ENCODE data around the gene KCNK15. TPM values are rescaled to one million over a fixed set of nuclear protein-coding genes. Genes with fewer than 3 reads are reported as not detected.

The KCNK15 gene
- total and polyA plus RNA-seq, 9 donors, result 0.13 to 0.58 (median 0.36) TPM; not detected in 2

DNA sequence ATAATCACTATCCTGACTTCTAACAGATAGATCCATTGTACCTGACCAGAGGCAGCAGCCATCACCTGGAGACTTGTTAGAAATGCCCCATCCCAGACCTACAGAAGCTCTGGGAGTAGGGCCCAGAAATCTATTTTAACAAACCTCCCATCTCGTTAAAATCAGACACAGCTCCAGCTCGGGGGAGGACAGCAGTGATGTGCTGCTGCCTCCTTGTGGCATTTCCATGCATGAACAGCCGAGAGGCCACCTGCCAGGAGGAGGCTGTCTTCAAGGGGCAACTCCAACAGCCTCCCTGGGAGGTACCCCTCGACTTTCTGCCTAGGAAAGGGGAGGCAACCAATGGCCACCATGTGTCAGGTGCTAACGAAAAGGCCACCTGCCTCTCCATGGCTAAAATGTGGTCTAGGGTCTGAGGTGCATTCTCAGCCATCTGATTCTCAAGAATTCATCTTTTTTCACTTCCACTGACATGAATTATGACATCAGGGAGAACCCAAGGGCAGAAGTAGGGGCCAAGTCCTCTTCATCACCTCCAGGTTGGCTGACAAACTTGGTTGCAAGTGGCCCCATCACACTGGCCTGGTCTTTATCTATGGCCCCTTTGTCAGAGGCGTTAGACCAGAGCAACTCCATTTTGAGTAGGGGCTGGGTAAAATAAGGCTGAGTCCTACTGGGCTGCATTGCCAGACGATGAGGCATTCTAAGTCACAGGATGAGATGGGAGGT is 12.2 kb upstream of the KCNK15 start:
- peaks cover 19% of the 10 kb centered on the region for H3K4me1 ChIP-seq (ENCODE audit: control insufficient read depth, insufficient read depth, low read length)
- no peaks in the 10 kb centered on the region for H3K9me3 ChIP-seq (replicated peaks; ENCODE audit: control insufficient read depth, low read depth, low read length)
- H3K27me3 ChIP-seq (ENCODE audit: control insufficient read depth, insufficient read depth, low read length), result peaks cover 3% of the 10 kb centered on the region
- H3K36me3 ChIP-seq (ENCODE audit: control insufficient read depth, insufficient read depth, low read length), result no peaks in the 10 kb centered on the region
- H3K4me3 ChIP-seq (ENCODE audit: low read length), result no peak overlapping the region
- no peak overlapping the region for H3K27ac ChIP-seq (ENCODE audit: low read length)
- DNase-seq, result peak; percentile 77
- WGBS (ENCODE audit: insufficient coverage), result 34% methylated on average over 5 of the region's 7 CpGs

DNA sequence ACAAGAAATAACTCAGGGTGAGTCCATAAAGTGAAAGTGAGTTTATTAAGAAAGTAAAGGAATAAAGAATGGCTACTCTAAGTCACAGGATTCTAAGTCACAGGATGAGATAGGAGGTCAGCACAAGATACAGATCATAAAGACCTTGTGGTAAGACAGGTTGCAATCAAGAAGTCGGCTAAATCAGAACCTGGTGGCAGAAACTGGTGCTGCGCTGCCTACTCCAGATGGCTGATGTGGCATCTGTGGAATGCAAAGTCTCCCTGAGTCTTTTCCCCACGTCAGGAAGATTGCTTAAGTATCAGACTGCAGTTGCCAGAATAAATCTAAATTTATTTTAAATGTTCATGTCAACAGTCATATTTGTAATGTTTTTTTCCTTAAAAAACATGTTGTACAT is 10.7 kb upstream of the KCNK15 start:
- no peaks in the 10 kb centered on the region for H3K27me3 ChIP-seq (ENCODE audit: control insufficient read depth, insufficient read depth, low read length)
- H3K9me3 ChIP-seq (replicated peaks; ENCODE audit: control insufficient read depth, low read depth, low read length), result no peaks in the 10 kb centered on the region
- H3K4me3 ChIP-seq (ENCODE audit: low read length), result no peak overlapping the region
- no peak for DNase-seq
- H3K36me3 ChIP-seq (ENCODE audit: control insufficient read depth, insufficient read depth, low read length), result no peaks in the 10 kb centered on the region
- H3K4me1 ChIP-seq (ENCODE audit: control insufficient read depth, insufficient read depth, low read length), result peaks cover 15% of the 10 kb centered on the region
- WGBS (ENCODE audit: insufficient coverage), result 20% methylated on average over 1 of the region's 3 CpGs
- H3K27ac ChIP-seq (ENCODE audit: low read length), result no peak overlapping the region

DNA sequence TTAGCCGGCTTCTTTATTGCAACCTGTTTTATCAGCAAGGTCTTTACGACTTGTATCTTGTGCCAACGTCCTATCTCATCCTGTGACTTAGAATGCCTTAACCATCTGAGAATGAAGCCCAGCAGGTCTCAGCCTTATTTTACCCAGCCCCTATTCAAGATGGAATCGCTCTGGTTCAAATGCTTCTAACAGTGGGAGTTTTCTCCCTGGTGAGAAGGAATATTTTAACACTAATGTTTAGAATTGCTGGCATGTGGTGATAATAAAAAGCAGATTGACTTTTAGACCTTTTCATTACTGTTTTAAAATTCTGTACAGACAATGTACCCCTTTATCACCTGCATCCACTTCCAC is 9.9 kb upstream of the KCNK15 start:
- Histone ChIP-seq H3K27me3 (ENCODE audit: control insufficient read depth, insufficient read depth, low read length) (no peaks in the 10 kb centered on the region), H3K4me1 (ENCODE audit: control insufficient read depth, insufficient read depth, low read length) (peaks cover 20% of the 10 kb centered on the region), H3K27ac (ENCODE audit: low read length) (no peak overlapping the region), H3K36me3 (ENCODE audit: control insufficient read depth, insufficient read depth, low read length) (no peaks in the 10 kb centered on the region), H3K4me3 (ENCODE audit: low read length) (no peak overlapping the region), H3K9me3 (replicated peaks; ENCODE audit: control insufficient read depth, low read depth, low read length) (no peaks in the 10 kb centered on the region)
- WGBS (ENCODE audit: insufficient coverage), result 70% methylated on average over 2 of the region's 4 CpGs
- DNase-seq, result no peak

DNA sequence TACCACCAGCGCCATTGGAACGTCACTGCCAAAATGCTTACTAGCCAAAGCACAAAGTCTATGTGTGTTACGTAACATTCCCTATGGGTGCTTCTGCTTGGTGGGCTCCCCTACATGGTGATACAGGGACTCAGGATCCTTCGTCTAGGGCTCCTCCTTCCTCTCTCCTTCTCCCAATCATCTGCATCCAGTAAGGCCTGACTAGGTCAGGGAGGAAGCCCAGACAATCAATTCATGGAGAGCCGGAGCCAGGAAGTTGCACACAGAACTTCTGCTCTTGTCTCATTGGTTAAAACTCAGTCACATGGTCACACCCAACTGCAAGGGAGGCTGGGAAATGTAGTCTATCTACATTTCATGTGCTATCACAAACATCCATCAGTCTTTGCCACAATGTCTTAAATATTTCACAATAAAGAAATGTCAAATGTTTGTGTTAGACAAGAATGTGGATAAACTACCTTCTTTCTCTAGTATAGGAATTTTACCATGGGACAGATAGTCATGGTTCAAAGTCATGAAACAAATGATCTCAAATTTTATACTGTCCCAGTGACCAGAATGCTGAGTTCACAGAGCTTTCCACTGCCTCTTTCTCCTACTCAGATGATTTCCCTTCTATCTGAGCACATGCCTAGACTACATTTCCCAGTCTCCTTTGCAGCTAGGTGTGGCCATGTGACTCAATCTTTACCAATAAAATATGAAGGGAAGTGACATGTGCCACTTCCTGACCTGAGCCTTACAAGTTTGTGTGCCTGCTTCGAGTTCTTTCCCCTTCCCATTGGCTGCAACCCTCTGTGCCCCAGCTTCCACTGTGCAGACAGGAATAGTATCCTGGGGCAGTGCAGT is 9.3 kb upstream of the KCNK15 start:
- H3K27me3 ChIP-seq (ENCODE audit: control insufficient read depth, insufficient read depth, low read length), result no peaks in the 10 kb centered on the region
- no peak overlapping the region for H3K27ac ChIP-seq (ENCODE audit: low read length)
- peak; percentile 93 for DNase-seq
- H3K4me3 ChIP-seq (ENCODE audit: low read length), result no peak overlapping the region
- no peaks in the 10 kb centered on the region for H3K36me3 ChIP-seq (ENCODE audit: control insufficient read depth, insufficient read depth, low read length)
- H3K9me3 ChIP-seq (replicated peaks; ENCODE audit: control insufficient read depth, low read depth, low read length), result no peaks in the 10 kb centered on the region
- peaks cover 19% of the 10 kb centered on the region for H3K4me1 ChIP-seq (ENCODE audit: control insufficient read depth, insufficient read depth, low read length)
- WGBS (ENCODE audit: insufficient coverage), result 42% methylated on average over 5 of the region's 6 CpGs

DNA sequence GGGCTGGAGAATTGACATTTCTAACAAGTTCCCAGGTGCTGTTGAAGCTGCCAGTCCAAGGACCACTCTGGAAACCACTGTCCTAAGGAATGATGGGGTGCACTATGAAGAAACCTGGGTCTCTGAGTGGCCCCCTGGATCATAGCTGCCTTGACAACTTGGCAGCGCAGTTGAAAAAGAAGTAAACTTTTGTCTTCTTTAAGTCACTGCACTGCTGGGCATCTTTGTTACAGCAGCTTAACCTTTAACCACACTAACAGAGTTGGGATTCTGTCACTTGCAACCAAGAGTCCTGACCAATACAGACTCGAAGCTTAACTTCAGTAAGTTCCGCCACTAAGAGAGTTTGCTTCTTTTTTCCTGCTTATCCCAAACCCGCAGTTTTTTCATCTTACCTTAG is 8.5 kb upstream of the KCNK15 start:
- 92% methylated on average over 2 of the region's 4 CpGs for WGBS (ENCODE audit: insufficient coverage)
- peaks cover 14% of the 10 kb centered on the region for H3K4me1 ChIP-seq (ENCODE audit: control insufficient read depth, insufficient read depth, low read length)

DNA sequence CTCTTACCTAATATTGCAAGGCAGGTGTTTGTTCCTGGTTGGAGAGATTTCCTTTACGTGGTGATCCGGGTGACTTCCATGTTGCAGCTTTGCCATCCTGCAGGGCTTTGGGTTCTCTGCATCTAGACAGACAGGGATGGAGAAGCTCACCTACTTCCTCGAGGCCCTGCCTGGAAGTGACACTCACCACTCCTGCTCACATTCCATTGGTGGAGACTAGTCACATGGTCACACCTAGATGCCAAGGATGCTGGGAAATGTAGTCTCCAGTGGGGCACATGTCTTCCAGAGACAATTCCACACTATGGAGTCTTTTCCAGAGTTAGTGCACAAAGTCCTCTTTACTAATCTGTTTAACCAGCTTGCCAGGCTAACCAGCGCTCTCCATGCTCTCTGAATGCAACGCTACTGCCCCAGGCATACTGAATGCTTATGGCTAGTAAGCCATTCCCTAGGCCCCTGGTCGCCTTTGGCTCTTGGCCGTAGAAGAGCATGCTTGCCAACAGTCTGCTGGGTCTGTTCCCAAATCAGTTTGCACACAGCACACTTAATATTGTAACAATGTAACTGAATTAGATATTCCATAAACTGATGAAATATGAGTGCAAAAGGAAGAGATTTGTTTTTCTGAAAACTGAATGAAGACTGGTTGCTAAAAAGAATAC is 6.7 kb upstream of the KCNK15 start:
- Histone ChIP-seq H3K9me3 (replicated peaks; ENCODE audit: control insufficient read depth, low read depth, low read length) (no peaks in the 10 kb centered on the region), H3K36me3 (ENCODE audit: control insufficient read depth, insufficient read depth, low read length) (no peaks in the 10 kb centered on the region), H3K4me3 (ENCODE audit: low read length) (no peak overlapping the region), H3K4me1 (ENCODE audit: control insufficient read depth, insufficient read depth, low read length) (peaks cover 14% of the 10 kb centered on the region), H3K27me3 (ENCODE audit: control insufficient read depth, insufficient read depth, low read length) (peaks cover 3% of the 10 kb centered on the region), H3K27ac (ENCODE audit: low read length) (no peak overlapping the region)
- WGBS (ENCODE audit: insufficient coverage), result 93% methylated on average over 2 of the region's 7 CpGs
- DNase-seq, result peak; percentile 88

More for the DNA sequence above, 8.5 kb upstream of the KCNK15 start:
- Histone ChIP-seq H3K36me3 (ENCODE audit: control insufficient read depth, insufficient read depth, low read length) (no peaks in the 10 kb centered on the region), H3K9me3 (replicated peaks; ENCODE audit: control insufficient read depth, low read depth, low read length) (no peaks in the 10 kb centered on the region), H3K27ac (ENCODE audit: low read length) (no peak overlapping the region), H3K4me3 (ENCODE audit: low read length) (no peak overlapping the region), H3K27me3 (ENCODE audit: control insufficient read depth, insufficient read depth, low read length) (no peaks in the 10 kb centered on the region)
- DNase-seq, result no peak

DNA sequence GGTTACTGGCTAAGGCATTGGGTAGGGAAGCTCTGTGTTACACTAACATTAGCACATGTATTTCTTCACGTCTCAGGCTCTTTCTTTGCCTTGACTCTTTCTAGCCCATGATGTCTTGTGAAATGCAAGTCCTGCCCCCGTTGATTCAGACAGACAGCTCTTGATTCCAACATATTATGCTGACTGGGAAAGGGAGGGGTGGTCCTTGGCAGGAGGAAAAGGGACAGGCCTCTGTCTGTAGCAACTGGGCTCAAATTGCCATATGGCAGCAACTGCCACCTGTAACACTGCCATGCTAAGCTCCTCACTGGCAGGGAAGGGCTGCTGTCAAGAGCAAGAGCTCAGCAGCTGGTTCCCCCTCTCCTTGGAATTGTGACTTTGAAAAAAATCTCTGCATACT is 5.7 kb upstream of the KCNK15 start:
- Histone ChIP-seq H3K27ac (ENCODE audit: low read length) (no peak overlapping the region), H3K27me3 (ENCODE audit: control insufficient read depth, insufficient read depth, low read length) (peaks cover 7% of the 10 kb centered on the region), H3K4me1 (ENCODE audit: control insufficient read depth, insufficient read depth, low read length) (peaks cover 14% of the 10 kb centered on the region), H3K4me3 (ENCODE audit: low read length) (no peak overlapping the region), H3K36me3 (ENCODE audit: control insufficient read depth, insufficient read depth, low read length) (no peaks in the 10 kb centered on the region), H3K9me3 (replicated peaks; ENCODE audit: control insufficient read depth, low read depth, low read length) (no peaks in the 10 kb centered on the region)
- whole genome bisulfite sequencing (ENCODE audit: insufficient coverage), result no CpG with 5 or more reads among the region's 2 CpGs
- peak; percentile 72 for DNase-seq

DNA sequence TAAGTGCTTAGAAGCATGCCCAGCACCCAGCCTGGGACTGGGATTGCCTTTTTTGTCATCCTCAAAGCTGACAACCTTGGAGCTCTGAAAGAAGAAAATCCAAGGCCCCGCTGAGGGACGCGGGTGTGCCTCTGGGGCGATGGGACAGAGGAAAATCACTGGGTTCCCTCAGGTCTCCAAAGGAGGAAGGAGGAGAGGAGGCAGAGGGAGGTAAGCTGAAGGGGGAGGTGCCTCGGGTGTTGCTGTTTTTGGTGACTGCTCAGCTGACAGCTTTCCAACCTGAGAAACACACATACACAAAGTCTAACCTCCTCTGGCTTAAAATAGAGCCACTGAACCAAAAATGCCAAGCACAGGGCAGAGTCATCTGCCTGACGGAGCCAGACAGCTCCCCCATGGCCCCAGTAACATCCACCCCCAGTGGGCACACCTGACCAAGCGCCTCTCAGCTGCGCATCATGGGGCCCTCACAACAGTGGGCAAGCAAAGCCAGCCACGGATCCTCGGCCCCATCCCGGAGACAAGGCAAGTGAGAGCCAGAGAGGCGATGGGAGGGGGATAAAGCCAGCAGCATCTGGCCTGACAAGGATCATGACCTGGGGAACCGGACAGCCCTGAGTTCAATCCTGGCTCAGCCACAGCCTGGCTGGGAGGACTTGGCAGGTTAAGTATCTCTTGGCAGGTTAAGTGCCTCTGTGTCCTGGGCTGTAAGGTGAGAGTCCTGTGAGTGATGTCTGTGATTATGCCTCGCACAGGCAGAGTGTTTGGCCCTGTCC is 3.2 kb upstream of the KCNK15 start:
- no peak for DNase-seq
- no peak overlapping the region for H3K27ac ChIP-seq (ENCODE audit: low read length)

DNA sequence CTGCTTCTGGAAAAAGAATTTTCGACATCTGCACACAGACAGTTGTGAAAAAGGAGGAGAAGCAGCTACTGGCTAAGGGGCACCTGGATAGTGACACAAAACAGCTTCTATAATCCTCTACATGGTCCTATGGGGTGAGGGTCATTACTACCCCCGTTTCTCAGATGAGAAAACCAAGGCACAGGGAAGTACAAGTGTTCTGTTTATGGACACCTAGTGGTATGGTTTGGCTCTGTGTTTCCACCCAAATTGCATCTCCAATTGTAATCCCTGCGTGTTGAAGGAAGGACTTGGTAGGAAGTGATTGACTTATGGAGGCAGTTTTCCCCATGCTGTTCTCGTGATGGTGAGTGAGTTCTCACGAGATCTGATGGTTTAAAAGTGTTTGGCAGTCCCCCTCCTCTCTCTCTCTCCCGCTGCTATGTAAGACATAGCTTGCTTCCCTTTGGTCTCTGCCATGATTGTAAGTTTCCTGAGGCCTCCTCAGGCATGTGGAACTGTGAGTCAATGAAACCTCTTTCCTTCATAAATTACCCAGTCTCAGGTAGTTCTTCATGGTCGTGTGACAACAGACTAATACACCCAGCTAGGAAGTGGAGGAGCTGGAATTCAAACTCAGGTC is 2.5 kb upstream of the KCNK15 start:
- Histone ChIP-seq H3K9me3 (replicated peaks; ENCODE audit: control insufficient read depth, low read depth, low read length) (no peaks in the 10 kb centered on the region), H3K4me1 (ENCODE audit: control insufficient read depth, insufficient read depth, low read length) (peaks cover 24% of the 10 kb centered on the region), H3K36me3 (ENCODE audit: control insufficient read depth, insufficient read depth, low read length) (no peaks in the 10 kb centered on the region), H3K4me3 (ENCODE audit: low read length) (no peak overlapping the region), H3K27ac (ENCODE audit: low read length) (no peak overlapping the region), H3K27me3 (ENCODE audit: control insufficient read depth, insufficient read depth, low read length) (peaks cover 22% of the 10 kb centered on the region)
- no peak for DNase-seq
- WGBS (ENCODE audit: insufficient coverage), result 33% methylated on average over 1 of the region's 7 CpGs

More for the DNA sequence above, 3.2 kb upstream of the KCNK15 start:
- Histone ChIP-seq H3K9me3 (replicated peaks; ENCODE audit: control insufficient read depth, low read depth, low read length) (no peaks in the 10 kb centered on the region), H3K4me1 (ENCODE audit: control insufficient read depth, insufficient read depth, low read length) (peaks cover 24% of the 10 kb centered on the region), H3K4me3 (ENCODE audit: low read length) (no peak overlapping the region), H3K27me3 (ENCODE audit: control insufficient read depth, insufficient read depth, low read length) (peaks cover 22% of the 10 kb centered on the region), H3K36me3 (ENCODE audit: control insufficient read depth, insufficient read depth, low read length) (no peaks in the 10 kb centered on the region)
- 62% methylated on average over 12 of the region's 14 CpGs for WGBS (ENCODE audit: insufficient coverage)

All from muscle of leg (tissue), 11 donors.